Keratinocyte (primary cell): ENCODE data around the gene KCNH2.

Source experiments
- CTCF ChIP-seq, 3 experiments: IDR thresholded peaks in 1 of 3; conservative IDR thresholded peaks in 1 of 3; optimal IDR thresholded peaks in 1 of 3; 2 replicates in 2 of 3; 3 replicates in 1 of 3; pipeline versions ENCODE3 to v1.5.1; 2011; ENCODE audit warnings: low read length in 3 of 3, mild to moderate bottlenecking in 3 of 3, moderate library complexity in 2 of 3, control low read depth in 1 of 3, inconsistent platforms in 1 of 3; ENCODE audit not compliant: insufficient read depth in 2 of 3; ENCODE audit errors: extremely low read depth in 1 of 3
- EZH2 ChIP-seq: IDR thresholded peaks from one replicate; pipeline ENCODE4 v1.6.1; 2012; ENCODE audit warnings: inconsistent platforms, mild to moderate bottlenecking, low read length, moderate library complexity

GRCh38 chr7:150994838-150995510, 16.9 kb upstream of the KCNH2 start:
- TF ChIP-seq CTCF (optimal IDR thresholded peaks at IDR 0.05 in 1 of 3, IDR thresholded peaks at IDR 0.05 in 1 of 3, conservative IDR thresholded peaks at IDR 0.05 in 1 of 3; ENCODE audit: extremely low read depth in 1 of 3, insufficient read depth in 2 of 3, low read length in 3 of 3) (no peak), EZH2 (no peak)
